Hematopoietic multipotent progenitor cell treated with erythropoietin and hydrocortisone succinate and interleukin-3 and kit ligand, for 8 days (in vitro differentiated cells): ENCODE data around the gene MYO15B.
A peak's percentile ranks its signal among the peaks of the same experiment; 100 is the strongest.

Experiments
- DNase-seq: peaks from one replicate; pipeline ENCODE4 v3.0.0-alpha.2; 2015

MYO15B gene

DNA sequence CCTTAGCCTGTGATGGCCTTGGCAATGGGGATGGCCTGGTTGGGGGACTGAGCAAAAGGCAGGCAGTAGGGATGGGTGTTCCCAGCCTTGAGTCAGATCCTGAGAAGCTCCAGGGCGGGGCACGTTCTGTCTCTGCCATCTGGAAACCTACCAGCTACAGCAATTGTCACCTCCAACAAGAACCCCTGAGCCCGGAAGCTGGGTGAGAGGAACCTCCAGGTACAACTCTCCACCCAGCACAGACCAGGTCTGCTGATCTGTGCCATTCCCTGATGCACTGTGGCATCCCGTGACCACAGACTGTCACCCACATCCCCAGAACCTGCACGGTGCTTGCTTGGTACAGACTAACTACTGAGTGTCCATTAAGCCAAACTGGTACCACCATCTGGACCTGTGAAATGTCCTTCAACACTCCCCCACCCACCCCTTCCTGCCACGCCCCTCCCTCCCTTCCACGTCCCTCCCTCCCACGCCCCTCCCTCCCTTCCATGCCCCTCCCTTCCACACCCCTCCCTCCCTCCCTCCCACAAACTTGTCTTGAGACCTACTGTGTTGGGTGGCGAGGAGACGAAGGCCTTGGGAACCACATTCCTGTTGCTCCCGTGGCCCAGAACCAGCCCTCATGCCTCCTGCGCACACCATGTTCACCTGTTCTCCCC, 16.6 kb downstream of the MYO15B start:
- no peak for DNase-seq

DNA sequence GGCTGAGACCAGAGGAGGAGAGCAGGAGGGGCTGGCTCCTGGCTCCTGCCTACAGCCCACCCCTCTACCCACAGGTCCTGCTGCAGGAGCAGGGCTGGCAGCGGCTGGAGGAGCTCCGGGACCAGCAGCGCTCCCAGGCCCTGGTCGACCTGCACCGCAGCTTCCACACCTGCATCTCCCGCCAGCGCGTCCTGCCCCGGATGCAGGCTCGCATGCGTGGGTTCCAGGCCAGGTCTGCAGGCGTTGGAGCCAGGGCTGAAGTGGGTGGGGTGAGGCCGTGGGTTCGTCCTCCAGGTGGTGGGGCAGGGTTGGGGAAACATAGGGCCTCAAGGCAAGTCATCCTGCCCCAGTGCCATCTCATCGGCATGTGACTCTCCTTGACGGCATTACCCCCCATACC, 18.2 kb downstream of the MYO15B start:
- no peak for DNase-seq

DNA sequence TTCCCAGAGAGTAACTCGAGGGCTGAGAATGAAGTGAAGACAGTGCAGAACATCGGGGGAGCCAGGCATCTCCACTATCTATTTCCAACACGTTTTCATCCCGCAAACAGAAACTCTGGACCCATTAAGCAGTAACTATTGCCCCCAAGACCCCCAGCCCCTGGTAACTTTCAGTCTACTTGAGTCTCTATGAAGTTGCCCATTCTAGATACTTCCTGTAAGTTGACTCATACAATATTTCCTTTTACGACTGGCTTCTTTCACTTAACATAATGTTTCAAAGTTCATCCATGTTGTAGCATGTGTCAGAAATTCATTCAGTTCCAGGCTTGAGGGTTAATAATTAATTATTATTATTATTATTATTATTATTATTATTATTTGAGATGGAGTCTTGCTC, 19.5 kb downstream of the MYO15B start:
- DNase-seq = no peak

DNA sequence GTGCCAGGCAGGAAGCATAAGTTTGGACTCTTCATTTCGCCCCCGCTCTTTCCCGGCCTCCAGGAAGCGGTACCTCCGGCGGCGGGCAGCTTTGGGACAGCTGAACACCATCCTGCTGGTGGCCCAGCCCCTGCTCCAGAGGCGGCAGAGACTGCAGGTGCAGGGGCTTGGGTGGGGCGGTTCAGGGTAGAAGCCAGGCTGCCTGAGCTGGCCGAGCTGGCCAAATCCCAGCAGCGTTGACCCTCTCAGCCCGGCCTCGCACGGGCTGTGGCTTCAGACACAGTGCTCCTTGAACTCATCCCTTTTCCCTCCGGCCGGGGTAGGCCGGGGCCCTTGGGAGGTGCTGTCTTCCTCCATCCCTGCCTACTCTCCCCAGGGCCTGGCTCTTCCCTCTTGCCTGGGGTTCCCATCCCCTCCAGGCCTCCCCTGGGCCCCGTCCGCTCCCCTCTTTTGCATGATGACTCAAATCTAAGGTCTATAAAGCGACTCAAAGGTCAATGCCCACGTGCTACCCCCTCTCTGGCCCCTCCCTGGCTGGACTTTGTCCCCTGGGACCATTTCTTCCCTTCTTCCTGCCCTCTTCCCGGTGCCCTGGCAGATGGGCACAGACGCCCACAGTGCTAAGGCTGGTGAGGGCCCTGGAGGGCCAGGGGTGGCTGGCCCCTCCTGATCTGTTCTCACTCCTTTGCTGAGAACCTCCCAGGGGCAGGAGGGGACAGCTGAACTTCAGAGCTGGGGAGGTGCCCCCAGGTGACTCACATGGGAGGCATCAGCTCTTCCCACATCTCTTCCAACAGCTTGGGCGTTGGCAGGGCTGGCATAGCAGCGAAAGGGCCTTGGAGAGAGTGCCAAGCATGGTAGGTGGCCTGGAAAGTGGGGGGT, 22.7 kb downstream of the MYO15B start:
- DNase-seq = no peak

- DNase-seq = no peak
These were observed 24.3 kb downstream of the MYO15B start for GRCh38 chr17:75611851-75612429.

GRCh38 chr17:75612906-75613626, 25.5 kb downstream of the MYO15B start:
- no peak for DNase-seq

DNA sequence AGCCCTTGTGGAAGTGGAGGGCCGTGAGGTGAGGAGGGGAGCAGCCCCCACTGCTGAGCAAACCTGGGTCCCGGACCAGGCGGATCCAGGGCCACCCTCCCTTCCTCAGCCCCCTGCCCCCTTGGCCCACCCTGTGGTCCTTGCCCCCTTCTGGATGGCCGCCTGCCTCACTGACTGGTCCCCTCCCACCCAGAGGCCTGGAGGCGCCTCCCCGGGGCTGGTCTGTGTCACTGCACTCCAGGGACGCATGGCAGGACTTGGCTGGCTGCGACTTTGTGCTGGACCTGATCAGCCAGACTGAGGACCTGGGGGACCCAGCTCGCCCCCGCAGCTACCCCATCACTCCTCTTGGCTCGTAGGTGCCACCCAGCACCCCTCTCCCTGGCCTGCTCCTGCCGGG, 26.4 kb downstream of the MYO15B start:
- DNase-seq = no peak

- DNase-seq = no peak
These were observed 27.1 kb downstream of the MYO15B start for GRCh38 chr17:75614556-75615270.

GRCh38 chr17:75615301-75615700, 27.7 kb downstream of the MYO15B start:
- no peak for DNase-seq

DNA sequence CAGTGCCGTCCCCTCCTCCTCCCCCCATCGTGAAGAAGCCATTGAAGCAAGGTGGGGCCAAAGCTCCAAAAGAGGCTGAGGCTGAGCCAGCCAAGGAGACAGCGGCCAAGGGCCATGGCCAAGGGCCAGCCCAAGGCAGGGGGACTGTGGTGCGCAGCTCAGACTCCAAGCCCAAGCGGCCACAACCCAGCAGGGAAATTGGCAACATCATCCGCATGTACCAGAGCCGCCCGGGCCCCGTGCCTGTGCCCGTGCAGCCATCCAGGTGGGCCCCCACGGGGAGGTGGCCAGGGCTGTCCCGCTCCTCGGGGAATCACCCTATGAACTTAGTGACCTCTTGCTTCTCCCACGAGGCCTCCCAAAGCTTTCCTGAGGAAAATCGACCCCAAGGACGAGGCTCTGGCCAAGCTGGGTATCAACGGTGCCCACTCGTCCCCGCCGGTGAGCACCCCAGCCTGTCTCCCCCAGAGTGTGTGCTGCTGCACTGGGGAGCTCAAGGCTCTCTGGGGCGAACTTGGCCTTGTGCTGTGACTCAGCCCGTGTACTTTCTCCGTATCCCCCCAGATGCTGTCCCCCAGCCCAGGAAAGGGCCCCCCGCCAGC, 29.0 kb downstream of the MYO15B start:
- DNase-seq = no peak

- DNase-seq = no peak
These were observed 29.6 kb downstream of the MYO15B start for GRCh38 chr17:75617218-75617617.

DNA sequence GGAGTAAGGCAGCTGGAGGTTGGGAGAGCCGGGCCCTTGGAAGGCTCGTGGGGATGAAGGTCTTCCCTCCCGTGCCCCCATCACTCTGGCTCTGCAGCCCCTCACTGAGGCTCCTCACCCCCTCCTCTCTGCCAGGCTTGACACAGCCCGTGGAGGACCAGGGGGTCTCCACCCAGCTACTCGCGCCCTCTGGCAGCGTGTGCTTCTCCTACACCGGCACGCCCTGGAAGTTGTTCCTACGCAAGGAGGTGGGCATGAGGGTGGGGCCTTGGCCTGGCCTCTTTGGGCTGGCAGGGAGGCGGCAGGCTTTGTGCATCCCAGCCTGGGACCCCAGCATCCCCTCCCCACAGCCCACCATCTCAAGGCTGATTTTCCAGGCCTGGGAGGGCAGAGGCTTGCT, 30.1 kb downstream of the MYO15B start:
- no peak for DNase-seq

- DNase-seq = peak; percentile 36
These were observed 32.2 kb downstream of the MYO15B start for GRCh38 chr17:75619506-75620431.

GRCh38 chr17:75621489-75621888, 33.9 kb downstream of the MYO15B start:
- no peak for DNase-seq

GRCh38 chr17:75622076-75622475, 34.5 kb downstream of the MYO15B start:
- DNase-seq = no peak

- DNase-seq = no peak
These were observed 35.2 kb downstream of the MYO15B start for GRCh38 chr17:75622771-75623273.

GRCh38 chr17:75623386-75623785, 35.8 kb downstream of the MYO15B start:
- DNase-seq = no peak

- DNase-seq = no peak
These were observed 36.4 kb downstream of the MYO15B start for GRCh38 chr17:75624021-75624420.

DNA sequence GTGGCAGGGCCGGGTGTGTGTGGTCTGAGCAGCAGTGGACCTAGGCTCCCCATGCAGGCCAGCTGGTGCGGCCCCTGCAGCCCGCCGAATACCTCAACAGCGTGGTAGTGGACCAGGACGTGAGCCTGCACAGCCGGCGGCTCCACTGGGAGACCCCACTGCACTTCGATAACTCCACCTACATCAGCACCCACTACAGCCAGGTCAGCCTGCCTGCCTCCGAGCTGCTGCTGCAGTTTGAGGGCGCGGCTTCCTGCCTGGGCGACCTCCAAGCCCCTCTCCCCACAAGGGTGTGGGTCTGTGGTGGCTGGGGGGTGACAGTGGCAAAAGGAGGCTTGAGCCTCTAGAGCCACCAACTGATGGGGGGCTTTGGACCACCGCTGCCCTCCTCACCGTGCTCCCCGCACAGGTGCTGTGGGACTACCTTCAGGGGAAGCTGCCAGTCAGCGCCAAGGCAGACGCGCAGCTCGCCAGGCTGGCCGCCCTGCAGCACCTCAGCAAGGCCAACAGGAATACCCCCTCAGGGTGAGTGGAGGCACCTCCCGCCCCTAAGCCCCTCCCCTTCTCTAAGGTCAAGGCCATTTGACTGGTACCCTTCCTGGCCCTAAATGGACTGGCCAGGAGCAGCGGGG, 37.2 kb downstream of the MYO15B start:
- no peak for DNase-seq

DNA sequence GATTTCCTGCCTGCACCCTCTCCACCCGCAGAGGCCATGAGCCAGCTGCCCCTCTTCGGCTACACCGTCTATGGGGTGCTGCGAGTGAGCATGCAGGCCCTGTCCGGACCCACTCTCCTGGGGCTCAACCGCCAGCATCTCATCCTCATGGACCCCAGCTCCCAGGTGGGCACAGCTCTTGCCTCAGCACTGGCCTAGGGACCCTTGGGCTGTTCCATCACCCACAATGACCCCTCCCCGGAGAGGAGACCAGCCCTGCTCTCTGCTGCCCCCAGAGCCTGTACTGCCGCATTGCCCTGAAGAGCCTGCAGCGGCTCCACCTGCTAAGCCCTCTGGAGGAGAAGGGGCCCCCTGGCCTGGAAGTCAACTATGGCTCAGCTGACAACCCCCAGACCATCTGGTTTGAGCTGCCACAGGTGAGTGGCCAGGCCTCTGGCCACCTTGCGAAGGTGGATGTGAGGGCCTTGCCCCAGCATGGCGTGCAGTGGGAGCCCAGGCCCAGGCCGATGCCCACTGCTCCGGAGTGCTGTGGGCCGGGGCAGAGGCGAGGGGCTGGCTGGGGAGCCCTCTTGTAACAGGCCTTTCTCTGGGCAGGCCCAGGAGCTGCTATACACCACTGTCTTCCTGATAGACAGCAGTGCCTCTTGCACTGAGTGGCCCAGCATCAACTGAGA, 38.4 kb downstream of the MYO15B start:
- peak; percentile 43 for DNase-seq
